AG09309 (cell line): ENCODE measurements around the gene ASB8.

Experiments used
- DNase-seq: peaks from one replicate; pipeline ENCODE4 v3.0.0-alpha.2; 2010; ENCODE audit warnings: low read depth
- H3K4me3 ChIP-seq: 2 replicates; pipeline ENCODE4 v1.5.1; 2011; ENCODE audit warnings: mild to moderate bottlenecking, low read depth, low read length, moderate library complexity; ENCODE audit not compliant: control insufficient read depth
- CTCF ChIP-seq: IDR thresholded peaks from 2 replicates; pipeline ENCODE4 v1.5.1; 2011; ENCODE audit warnings: mild to moderate bottlenecking, low read depth, low read length, inconsistent platforms; ENCODE audit not compliant: insufficient read depth, control insufficient read depth; ENCODE audit errors: missing control alignments

ASB8 gene

GRCh38 chr12:48183091-48183875, 26.0 kb upstream of the ASB8 start, which contains the start of gene CCDC184:
Gene CCDC184, plus strand, starts transcription at chr12:48183644. Its CDS starts 479 bp downstream, at chr12:48184123.
- peak within 1 kb of the TSS; percentile 64 for H3K4me3 ChIP-seq
- no peak for DNase-seq
- peak; percentile 41 for TF ChIP-seq CTCF

- peak overlapping the region; percentile 64 for H3K4me3 ChIP-seq
- no peak for TF ChIP-seq CTCF
Observed at GRCh38 chr12:48182631-48183030, 25.3 kb upstream of the ASB8 start.

GRCh38 chr12:48180857-48181495, 23.7 kb upstream of the ASB8 start:
- TF ChIP-seq CTCF, result no peak

More at GRCh38 chr12:48182631-48183030, 25.3 kb upstream of the ASB8 start:
- no peak for DNase-seq

GRCh38 chr12:48180424-48180823, 23.1 kb upstream of the ASB8 start:
- no peak for TF ChIP-seq CTCF
- no peak for DNase-seq
- H3K4me3 ChIP-seq, result no peak overlapping the region

More at GRCh38 chr12:48180857-48181495, 23.7 kb upstream of the ASB8 start:
- DNase-seq, result no peak
- no peak overlapping the region for H3K4me3 ChIP-seq

GRCh38 chr12:48179466-48179865, 22.2 kb upstream of the ASB8 start:
- H3K4me3 ChIP-seq, result no peak overlapping the region
- TF ChIP-seq CTCF, result no peak
- DNase-seq, result no peak

GRCh38 chr12:48177982-48178381, 20.7 kb upstream of the ASB8 start:
- no peak overlapping the region for H3K4me3 ChIP-seq
- DNase-seq, result no peak
- no peak for TF ChIP-seq CTCF
